GM19455 (cell line): ENCODE results near the gene FBXW7.

Experiments
- ATAC-seq: cut with Tn5 transposase; IDR thresholded peaks from one replicate; pipeline ENCODE4 v1.9.1; 2021; ENCODE audit not compliant: unreplicated experiment

Gene FBXW7

DNA sequence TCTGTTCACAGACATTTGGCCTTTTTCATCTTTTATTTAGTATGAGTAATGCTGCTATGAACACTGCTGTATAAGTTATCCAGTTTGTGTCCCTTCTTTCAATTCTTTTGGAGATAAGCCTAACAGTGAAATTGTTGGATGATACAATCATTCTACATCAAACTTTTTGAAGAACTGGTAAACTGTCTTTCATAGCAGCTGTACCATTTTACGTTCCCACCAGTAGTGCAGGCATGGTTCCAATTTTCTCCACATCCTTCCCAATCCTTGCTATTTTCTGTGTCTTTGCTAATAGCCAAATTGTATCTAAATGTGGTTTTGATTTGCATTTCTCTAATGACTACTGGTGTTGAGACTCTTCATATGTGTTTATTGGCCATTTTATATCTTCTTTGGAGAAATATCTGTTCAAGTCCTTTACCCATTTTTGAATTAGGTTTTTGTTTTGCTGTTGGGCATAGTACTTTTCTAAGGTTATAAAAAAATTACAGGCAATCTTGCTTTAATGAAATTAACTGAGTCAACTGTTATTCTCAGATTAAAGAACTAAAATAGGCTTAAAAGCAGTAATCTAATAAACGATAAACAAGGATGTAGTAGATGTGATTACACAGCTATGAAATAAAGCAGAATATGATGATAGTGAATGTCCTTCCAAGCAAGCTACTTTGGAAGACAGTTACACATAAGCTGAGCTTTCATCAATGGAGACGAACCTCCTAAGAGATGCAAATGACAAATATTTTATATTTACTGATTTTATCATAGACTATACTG lies 57.2 kb downstream of the FBXW7 start:
- ATAC-seq = no peak

DNA sequence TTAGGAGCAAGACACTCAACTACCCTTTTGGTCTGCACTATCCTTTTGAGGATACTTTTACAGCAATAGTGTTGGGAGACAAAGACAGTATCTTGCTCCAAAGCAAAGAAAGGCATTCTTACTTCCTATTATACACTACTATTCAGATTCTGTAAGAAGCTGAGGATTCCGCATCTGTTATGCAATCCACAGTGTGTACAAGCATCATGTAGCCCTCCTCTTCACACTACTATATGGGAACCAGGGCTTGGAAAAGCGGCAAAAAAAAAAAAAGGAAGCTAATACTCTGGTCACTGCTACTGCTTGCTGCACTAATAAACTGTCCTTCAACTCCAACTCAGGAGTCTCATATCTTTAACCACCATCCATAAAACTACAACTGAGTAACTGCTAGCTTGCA lies 59.1 kb downstream of the FBXW7 start:
- no peak for ATAC-seq

DNA sequence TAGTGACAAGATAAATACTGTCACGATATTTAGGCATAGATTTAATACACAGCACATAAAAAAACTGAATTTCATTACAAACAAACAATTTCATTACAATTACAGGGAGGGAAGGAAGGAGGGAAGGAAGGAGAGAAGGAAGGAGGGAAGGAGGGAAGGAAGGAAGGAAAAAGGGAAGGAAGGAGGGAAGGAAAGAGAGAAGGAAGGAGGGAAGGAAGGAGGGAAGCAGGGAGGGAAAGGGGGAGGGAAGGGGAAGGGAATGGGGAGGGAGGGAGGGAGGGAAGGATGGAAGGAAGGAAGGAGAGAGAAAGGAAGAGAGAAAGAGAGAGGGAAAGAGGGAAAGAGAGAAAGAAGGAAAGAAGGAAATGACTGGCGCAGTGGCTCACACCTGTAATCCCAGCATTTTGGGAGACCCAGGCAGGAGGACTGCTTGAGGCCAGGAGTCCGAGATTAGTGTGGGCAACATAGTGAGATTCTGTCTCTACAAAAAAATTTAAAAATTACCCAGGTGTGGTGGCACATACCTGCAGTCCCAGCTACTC lies 64.6 kb downstream of the FBXW7 start:
- ATAC-seq = no peak

DNA sequence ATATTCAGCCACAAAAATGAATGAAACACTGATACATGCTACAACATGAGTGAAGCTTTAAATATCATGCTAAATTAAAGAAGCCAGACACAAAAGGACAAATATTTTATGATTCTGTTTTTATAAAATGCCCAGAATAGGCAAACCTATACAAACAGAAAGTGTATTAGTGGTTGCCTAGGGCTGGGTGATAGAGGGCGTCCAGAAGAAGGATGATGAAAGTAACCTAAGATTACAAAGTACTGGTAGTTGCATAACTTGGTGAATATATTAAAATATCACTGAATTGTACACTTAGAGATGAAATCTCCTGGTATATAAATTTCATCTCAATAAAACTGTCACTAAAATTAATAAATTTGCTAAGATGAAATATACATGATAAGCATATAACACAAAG lies 67.5 kb downstream of the FBXW7 start:
- no peak for ATAC-seq

DNA sequence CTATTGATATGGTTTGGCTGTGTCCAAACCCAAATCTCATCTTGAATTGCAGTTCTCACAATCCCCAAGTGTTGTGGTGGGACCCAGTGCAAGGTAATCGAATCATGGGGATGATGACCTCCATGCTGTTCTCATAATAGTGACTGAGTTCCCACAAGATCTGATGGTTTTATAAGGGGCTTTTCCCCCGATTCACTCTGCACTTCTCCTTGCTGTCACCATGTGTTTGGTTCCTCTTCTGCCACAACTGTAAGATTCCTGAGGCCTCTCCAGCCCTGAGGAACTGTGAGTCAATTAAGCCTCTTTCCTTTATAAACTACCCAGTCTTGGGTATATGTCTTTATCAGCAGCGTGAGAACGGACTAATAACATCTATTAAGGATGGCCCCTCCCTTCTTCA lies 68.8 kb downstream of the FBXW7 start:
- ATAC-seq = no peak

DNA sequence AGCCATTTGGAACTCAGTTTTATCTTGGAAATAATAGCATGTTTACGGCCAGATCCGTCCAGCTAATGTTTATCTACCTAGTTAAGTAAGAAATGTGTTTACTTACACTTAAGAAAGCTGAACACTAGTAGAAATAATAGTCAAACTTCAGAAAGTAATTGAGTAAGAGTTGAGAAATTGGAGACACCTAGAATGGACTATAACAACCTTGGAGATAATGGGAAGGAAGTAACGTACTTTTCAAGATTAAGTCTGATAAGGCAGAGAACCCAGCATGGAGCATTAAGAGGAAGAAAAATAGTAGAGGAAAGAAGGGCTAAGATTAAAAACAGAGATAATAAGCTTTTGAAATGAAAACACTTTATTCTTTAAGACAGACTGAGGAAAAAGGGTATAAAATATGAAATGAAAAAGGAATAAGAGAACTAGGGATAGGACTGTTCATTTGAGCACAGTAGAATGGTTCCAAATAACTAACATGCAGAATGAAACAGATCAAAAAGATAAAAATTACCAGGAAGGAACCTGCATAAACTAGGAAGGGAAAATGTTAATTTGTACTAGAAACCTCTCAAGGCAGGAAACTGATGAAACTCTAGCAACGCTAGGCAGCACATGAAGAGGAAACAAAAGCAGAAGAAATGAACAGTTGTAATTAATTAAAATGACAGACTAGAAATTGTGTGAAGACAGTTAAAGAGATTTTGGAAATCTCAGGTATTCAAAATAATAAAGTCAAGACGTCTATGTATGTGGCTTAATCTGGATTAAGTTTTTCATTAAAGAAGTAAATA lies 71.7 kb downstream of the FBXW7 start:
- no peak for ATAC-seq

DNA sequence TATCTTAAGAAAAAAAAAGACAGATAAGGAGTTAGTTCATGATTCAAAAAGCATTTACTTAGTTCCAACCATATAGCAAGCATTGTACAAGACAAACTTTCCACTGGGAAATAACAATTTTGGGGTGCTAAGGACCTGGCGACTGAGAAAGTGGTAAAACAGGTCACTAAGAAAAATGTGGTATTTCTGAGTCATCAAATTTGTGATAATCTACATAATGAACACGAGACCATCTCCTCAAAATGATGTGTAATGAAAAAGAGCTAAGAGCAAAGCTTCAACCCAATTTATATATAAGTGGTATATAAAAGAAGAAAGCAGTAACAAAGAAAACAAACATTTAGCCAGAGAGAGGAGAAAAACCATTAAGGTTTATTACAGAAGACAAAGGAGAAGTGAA lies 72.3 kb downstream of the FBXW7 start:
- no peak for ATAC-seq

DNA sequence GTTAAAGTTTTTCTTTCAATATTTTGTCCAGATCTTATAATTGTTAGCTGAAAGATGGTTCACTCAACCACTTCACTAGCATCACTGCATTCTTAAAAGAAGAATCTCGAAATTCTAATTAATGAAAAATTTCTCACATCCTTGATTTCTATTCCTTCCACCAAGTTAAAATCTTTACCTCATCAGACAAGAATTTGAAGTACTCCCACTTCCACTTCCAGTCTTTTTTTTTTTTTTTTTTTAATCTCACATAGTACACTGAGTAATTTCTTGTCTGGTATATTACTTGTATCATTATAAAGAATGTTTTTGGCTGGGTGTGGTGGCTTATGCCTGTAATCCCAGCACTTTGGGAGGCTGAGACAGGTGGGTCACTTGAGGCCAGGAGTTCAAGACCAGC lies 73.2 kb downstream of the FBXW7 start:
- no peak for ATAC-seq

DNA sequence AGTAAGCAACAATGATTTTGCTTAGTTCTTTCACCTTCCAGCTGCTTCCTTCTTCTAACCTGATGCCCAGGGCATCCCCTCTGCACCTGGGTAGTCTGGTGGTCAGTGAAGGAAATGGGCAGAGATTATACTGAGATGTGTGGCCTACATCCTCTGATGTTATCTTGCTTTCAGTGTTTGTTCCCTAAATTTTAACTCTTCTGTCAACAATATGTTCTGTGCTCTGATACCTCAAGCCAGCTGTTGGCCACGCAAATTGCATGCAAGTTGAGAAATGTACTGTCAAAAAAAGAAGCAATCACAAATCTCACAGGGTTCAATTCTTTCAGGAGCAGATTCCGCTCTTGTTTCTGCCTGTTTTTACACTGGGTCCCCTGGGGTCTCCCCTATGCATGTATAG lies 73.8 kb downstream of the FBXW7 start:
- ATAC-seq = no peak

DNA sequence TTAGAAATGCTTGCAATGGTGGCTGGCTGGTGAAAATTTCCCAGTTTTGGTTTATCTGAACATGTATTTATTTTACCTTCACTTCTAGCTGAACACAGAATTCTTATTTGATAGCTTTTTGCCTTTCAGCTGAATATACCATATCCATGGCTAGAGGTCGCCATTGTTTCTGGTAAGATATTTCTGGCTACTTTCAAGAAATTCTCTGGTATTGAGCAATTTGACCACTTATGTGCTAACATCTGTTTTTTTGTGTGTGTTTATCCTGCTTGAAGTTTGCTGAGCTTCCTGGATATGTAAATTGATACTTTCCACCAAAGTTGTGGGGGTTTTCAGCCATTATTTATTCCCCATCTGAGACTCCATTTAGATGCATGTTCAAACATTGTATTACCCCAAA lies 75.4 kb downstream of the FBXW7 start:
- ATAC-seq = no peak

DNA sequence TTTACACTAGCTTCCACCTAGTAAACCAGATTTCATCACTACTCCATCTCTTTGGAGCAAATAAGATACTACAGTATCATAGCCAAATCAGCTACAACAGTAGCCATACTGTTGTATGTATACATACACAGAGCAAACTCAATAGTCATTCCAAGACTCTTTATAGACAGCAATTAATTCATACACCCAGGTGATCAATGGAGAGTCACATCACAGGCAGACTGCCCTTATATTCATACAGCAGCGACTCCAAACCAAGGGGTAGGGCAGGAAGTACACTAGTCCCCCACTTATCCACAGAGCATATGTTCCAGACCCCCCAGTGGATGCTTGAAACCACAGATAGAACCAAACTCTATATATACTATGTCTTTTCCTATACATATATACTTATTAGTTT lies 76.6 kb downstream of the FBXW7 start:
- ATAC-seq = no peak

DNA sequence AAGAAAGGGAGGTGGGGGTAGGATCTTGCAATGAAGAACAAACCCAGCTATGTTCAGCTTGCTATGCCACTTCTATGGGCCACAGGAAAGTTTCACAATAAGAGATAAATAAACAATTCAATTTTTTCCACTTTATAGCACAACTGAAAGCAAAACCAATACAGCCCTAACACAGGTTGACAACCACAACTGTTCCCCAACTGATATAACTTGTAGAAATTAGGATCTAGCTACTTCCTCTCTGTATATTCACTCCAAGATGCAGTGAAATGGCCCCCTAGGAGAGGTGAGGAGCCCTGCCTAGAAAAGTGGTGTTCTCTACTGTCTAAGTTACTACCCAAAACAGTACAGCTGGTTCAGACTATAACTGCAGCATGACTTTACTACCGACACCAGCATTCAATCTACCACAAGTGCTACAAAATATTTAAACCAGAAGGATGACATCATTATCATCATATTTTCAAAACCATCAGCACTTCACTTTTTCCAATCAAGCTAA lies 77.0 kb downstream of the FBXW7 start:
- no peak for ATAC-seq

DNA sequence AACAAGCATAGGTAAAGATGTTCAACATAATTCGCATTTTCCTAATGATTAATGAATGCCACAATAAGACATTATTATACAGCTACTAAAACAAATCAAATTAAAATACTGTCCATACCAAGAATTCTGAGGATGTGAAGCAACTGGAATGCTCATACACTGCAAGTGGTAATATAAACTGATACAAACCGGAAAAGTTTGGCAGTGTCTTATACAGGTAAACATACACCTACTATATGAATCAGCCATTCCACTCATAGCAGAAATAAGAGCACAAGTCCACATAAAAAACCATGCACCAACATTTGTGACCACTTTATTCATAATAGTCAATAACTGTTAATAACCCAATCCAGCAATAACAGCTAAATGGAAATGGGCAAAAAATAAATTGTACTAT lies 79.3 kb downstream of the FBXW7 start:
- no peak for ATAC-seq

DNA sequence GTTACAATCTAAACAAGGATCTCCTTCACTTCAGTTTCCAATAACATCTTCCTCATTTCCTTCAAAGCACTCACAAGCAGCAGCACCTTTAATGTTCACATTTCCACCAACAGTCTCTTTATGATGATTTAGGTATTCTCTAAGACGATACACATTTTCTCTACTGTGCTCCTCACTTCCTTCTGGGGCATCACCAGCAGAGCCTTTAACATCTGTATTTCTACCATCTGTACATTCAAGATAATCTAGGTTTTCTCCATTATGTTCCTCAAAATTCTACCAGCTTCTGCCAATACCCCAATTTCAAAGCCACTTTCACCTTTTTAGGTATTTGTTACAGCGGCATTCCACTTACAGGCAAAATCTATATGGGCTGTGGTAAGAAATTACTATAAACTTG lies 80.6 kb downstream of the FBXW7 start:
- no peak for ATAC-seq

DNA sequence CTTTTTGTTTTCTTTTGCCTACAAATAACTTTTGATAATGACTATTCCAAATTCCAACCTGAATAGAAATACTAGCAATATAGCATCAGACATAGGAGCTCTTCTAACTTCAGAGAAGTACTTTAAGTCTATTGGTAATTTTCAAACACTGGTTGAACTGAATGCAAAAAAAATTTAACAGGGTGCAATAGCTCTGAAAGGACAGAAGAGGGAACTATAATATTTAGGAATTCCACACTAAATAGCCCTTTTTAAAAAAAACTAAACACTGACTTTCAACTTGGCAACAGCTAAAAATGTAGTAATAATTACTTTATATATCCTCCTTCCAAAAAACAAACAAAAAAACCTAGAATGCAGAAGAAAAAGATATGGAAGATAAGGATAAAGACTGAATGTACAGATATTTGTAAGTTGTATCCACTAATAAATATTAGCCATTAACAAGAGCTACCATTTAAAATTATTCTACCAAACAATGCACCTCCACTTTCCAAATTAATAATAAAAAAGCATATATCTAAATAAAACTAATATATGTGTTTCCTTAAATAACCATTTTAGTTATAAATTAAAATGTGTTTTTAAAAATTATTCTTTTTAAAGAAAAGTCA lies 81.4 kb downstream of the FBXW7 start:
- ATAC-seq = no peak

DNA sequence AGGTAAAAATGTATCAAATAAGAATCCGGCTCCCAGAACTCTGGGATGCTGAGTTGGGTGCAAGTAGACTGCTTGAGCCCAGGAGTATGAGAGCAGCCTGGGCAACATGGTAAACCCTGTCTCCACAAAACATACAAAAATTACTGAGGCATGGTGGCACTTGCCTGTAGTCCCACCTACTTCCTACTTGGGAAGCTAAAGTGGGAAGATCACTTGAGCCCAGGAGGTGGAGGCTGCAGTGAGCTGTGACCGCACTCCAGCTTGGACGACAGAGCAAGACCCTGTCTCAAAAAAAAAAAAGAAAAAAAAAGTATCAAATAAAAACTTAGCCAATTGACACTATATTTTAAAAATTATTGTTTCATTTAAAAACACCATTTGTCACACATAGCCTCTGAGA lies 84.4 kb downstream of the FBXW7 start:
- ATAC-seq = no peak

DNA sequence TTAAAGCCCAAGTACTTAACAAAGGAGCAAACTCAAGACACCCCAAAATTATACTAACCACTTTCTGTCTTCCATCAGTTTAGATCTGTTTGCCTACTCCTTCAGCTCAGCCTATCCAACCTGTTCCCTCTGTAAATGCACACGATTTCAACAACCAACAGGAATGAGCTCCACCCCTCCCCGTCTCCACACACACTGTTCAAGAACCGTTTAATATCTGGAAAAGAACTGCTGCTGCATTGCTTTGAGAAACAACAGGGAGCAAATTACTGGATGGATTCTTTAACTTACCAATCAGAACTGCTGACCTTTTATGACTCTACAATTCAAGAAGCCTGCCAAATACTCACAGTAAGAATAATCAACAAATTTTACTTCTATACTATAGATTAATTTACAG lies 87.0 kb downstream of the FBXW7 start:
- no peak for ATAC-seq

DNA sequence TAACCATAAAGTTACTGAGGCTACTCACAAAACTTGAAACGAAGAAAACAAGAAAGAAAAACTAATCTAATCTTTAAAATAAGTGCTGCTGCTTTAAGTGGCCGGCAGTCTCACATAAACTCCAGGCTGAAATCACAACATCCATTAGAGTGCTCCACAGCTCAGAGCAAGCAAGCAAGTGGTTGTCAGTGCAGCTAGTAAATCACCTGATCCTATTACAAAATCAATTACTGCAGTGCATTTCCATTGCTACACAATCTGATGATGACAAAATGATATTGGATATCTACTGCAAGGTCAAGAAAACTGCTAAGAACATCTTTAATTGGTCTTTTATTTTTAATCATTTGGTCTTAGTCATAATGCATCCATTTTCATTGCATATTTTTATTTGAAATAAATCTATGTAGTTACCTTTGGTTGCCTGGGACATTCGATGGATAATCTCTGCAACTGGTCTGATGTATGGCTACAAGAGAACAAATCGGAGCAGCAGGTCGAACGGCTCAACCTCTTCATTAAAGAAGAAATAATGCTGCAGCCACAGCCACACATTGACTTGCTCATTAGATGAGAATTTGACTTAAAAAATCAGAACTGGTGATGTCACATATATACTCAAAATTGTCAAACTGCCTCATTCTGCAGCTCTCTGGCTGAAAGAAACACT lies 87.7 kb downstream of the FBXW7 start:
- ATAC-seq = no peak

DNA sequence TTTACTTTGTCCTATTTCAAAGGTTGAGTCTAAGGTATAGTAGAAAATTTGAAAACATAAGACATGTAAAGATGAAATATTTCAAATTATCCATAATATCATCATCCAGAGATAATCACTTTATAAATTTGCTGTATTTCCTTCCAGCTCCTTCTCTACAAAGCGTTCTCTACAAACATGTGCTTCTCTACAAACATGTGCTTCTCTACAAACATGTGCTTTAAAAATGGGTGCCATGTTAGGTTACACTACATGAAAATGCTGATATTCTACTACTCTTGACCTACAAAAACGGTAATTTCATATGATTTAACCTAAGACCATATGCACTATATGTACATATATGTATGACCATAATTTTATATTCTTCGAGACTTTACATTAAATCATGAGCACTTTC lies 92.0 kb downstream of the FBXW7 start:
- no peak for ATAC-seq

DNA sequence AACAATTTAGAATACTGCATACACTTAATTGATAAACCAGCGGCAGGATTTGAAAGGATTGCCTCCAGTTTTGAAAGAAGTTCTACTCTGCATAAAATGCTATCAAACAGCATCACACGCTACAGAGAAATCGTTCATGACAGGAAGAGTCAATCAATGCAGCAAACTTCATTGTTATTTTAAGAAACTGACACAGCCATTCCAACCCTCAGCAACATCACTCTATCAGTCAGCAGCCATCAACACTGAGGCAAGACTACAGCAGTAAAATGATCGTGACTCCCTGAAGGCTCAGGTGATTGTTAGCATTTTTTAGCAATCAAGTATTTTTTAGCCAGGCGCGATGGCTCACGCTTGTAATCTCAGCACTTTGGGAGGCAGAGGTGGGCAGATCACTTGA lies 98.3 kb downstream of the FBXW7 start:
- ATAC-seq = no peak

DNA sequence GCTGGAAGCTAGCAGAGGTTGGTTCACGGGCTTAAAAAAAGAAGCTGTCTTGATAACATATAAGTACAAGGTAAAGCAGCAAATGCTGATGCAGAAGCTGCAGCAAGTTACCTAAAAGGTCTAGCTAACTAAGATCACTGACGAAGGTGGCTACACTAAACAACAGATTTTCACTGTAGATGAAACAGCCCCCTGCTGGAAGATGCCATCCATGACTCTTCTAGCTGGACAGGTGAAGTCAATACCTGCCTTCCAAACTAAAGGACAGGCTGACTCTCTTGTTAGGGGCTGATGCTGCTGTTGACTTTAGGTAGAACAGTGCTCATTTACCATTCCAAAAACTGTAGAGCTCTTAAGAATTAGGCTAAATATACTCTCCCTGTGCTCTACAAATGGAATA lies 99.5 kb downstream of the FBXW7 start:
- ATAC-seq = no peak
